ENCODE results near the gene SLC39A7. TPM values are rescaled to one million over a fixed set of nuclear protein-coding genes. Genes with fewer than 3 reads are reported as not detected.

Gene SLC39A7
- total and polyA plus RNA-seq, 2 of the 13 experiments (the other 11 are each of a cell fraction or from before 2014, with no cell fraction given) = 142 to 229 TPM

DNA sequence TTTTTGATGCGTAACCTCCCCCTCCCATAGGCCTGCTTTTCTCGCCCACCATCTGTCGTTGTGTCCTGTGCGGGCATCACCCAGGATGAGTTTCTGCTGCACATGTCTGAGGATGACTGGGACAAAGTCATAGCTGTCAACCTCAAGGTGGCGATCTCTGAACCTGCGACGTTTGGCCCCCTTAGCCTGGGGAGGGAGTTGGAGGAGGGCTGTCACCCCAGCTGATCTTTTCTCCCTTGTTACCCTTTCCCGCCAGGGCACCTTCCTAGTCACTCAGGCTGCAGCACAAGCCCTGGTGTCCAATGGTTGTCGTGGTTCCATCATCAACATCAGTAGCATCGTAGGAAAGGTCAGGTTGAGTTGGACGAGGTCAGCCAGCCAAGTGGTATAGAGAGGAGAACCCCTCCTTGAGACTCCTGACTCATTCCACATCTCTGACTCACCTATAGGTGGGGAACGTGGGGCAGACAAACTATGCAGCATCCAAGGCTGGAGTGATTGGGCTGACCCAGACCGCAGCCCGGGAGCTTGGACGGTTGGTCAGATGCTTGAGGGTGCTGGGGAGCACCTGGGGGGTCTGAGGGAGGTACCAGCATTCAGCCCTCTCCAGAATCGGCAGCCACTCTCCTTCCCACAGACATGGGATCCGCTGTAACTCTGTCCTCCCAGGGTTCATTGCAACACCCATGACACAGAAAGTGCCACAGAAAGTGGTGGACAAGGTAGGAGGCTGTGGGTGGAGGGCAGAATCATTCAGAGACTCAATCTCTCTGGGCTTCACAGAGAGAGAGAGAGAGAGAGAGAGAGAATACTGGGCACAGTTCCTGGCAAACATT is 4.7 kb downstream of the SLC39A7 start (continued):
- TF ChIP-seq ZBTB33 (CRISPR knock-in tag; IDR thresholded peaks at IDR 0.05) (no peak; the same call in 1 of the 2 replicates), SALL2 (CRISPR knock-in tag; IDR thresholded peaks at IDR 0.05) (no peak), ZNF143 (CRISPR knock-in tag; IDR thresholded peaks at IDR 0.05) (no peak), FIP1L1 (IDR thresholded peaks at IDR 0.05; ENCODE audit: borderline replicate concordance, insufficient read depth, low read depth, low read length) (no peak), MYPOP (CRISPR knock-in tag; IDR thresholded peaks at IDR 0.05) (no peak), PATZ1 (CRISPR knock-in tag; IDR thresholded peaks at IDR 0.05) (peak; percentile 68), ZBTB39 (CRISPR knock-in tag; IDR thresholded peaks at IDR 0.05) (no peak), ZNF605 (CRISPR knock-in tag; IDR thresholded peaks at IDR 0.05) (no peak), ZFP62 (CRISPR knock-in tag; IDR thresholded peaks at IDR 0.05) (no peak), GPN1 (CRISPR knock-in tag; IDR thresholded peaks at IDR 0.05; ENCODE audit: borderline replicate concordance) (no peak), CENPX (CRISPR knock-in tag; IDR thresholded peaks at IDR 0.05) (no peak), TBL1XR1 (IDR thresholded peaks at IDR 0.05; ENCODE audit: borderline replicate concordance, low read length, partially characterized antibody) (no peak), ZFP1 (CRISPR knock-in tag; IDR thresholded peaks at IDR 0.05) (no peak), MZF1 (CRISPR knock-in tag; IDR thresholded peaks at IDR 0.05; ENCODE audit: borderline replicate concordance) (0 out of 2 replicates have a peak, but pooled peaks have one; percentile 13), ZNF230 (CRISPR knock-in tag; IDR thresholded peaks at IDR 0.05) (no peak), ZNF572 (CRISPR knock-in tag; IDR thresholded peaks at IDR 0.05) (0 out of 2 replicates have a peak, but pooled peaks have one; percentile 39), SAP130 (CRISPR knock-in tag; IDR thresholded peaks at IDR 0.05; ENCODE audit: low read depth) (peak; percentile 13; the same call in 1 of the 2 replicates), XRCC5 (optimal IDR thresholded peaks at IDR 0.05; ENCODE audit: low read length) (peak; percentile 47)
- TF ChIP-seq, protein P1, sequence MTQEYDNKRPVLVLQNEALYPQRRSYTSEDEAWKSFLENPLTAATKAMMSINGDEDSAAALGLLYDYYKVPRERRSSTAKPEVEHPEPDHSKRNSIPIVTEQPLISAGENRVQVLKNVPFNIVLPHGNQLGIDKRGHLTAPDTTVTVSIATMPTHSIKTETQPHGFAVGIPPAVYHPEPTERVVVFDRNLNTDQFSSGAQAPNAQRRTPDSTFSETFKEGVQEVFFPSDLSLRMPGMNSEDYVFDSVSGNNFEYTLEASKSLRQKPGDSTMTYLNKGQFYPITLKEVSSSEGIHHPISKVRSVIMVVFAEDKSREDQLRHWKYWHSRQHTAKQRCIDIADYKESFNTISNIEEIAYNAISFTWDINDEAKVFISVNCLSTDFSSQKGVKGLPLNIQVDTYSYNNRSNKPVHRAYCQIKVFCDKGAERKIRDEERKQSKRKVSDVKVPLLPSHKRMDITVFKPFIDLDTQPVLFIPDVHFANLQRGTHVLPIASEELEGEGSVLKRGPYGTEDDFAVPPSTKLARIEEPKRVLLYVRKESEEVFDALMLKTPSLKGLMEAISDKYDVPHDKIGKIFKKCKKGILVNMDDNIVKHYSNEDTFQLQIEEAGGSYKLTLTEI (CRISPR knock-in tag; conservative IDR thresholded peaks at IDR 0.05) = no peak
